GM23338 (cell line): ENCODE data around the gene NAALADL2. TPM values are rescaled to one million over a fixed set of nuclear protein-coding genes. Genes with fewer than 3 reads are reported as not detected.
"Not testable (repeated sequence)": the region's sequence is repeated elsewhere in the genome, so short reads cannot be mapped to it uniquely, and the experiment has no call there.

Source experiments
- ATAC-seq: fragments of 200-7000 bp; cut with Tn5 transposase; 3 replicates; pipeline ENCODE4 v1.9.1; 2020
- DNase-seq: peaks from one replicate; pipeline ENCODE4 v3.0.0-alpha.2; 2015; ENCODE audit warnings: low spot score
- H2AFZ ChIP-seq: fragments of 200-600 bp; sonication (generic); 2 replicates; pipeline ENCODE4 v1.8.0; 2016; ENCODE audit warnings: antibody characterized with exemption, mild to moderate bottlenecking, moderate library complexity
- H3F3A ChIP-seq: fragments of 200-600 bp; sonication (generic); replicated peaks from 2 replicates; pipeline ENCODE4 v1.8.0; 2017; ENCODE audit warnings: antibody characterized with exemption, mixed run types, low read depth
- H3K27ac ChIP-seq: fragments of 200-600 bp; sonication (generic); 2 replicates; pipeline ENCODE4 v1.6.1; 2016; ENCODE audit warnings: low read depth
- H3K27me3 ChIP-seq: fragments of 200-600 bp; sonication (generic); 2 replicates; pipeline ENCODE4 v1.8.0; 2016; ENCODE audit warnings: mild to moderate bottlenecking, mixed run types, moderate library complexity; ENCODE audit not compliant: insufficient read depth
- H3K36me3 ChIP-seq: fragments of 200-600 bp; sonication (generic); 2 replicates; pipeline ENCODE4 v1.8.0; 2016; ENCODE audit warnings: mild to moderate bottlenecking; ENCODE audit not compliant: insufficient read depth
- H3K4me1 ChIP-seq: fragments of 200-600 bp; sonication (generic); 2 replicates; pipeline ENCODE4 v1.8.0; 2016; ENCODE audit warnings: mild to moderate bottlenecking, moderate library complexity; ENCODE audit not compliant: insufficient read depth
- H3K4me2 ChIP-seq: fragments of 200-600 bp; sonication (generic); 2 replicates; pipeline ENCODE4 v1.7.1; 2017; ENCODE audit warnings: mixed run types
- H3K4me3 ChIP-seq: fragments of 200-600 bp; sonication (generic); 2 replicates; pipeline ENCODE4 v1.6.1; 2016; ENCODE audit warnings: mixed run types
- H3K79me2 ChIP-seq: fragments of 200-600 bp; sonication (generic); replicated peaks from 2 replicates; pipeline ENCODE4 v1.8.0; 2017; ENCODE audit warnings: mild to moderate bottlenecking; ENCODE audit not compliant: insufficient read depth
- H3K9me2 ChIP-seq: fragments of 200-600 bp; sonication (generic); 2 replicates; pipeline ENCODE4 v1.8.0; 2017; ENCODE audit not compliant: insufficient read depth
- H4K20me1 ChIP-seq: fragments of 200-600 bp; sonication (generic); replicated peaks from 2 replicates; pipeline ENCODE4 v1.8.0; 2017; ENCODE audit warnings: mild to moderate bottlenecking; ENCODE audit not compliant: insufficient read depth
- H3K27ac Mint-ChIP-seq: 2 replicates; pipeline ENCODE4 v1.8.0; 2020; ENCODE audit warnings: inconsistent platforms, mild to moderate bottlenecking, moderate library complexity, mixed read lengths
- H3K27me3 Mint-ChIP-seq: 3 replicates; pipeline ENCODE4 v1.8.0; 2022; ENCODE audit warnings: low read depth, mild to moderate bottlenecking, moderate library complexity, mixed read lengths, inconsistent platforms; ENCODE audit not compliant: insufficient read depth, poor library complexity
- H3K36me3 Mint-ChIP-seq: 3 replicates; pipeline ENCODE4 v1.8.0; 2021; ENCODE audit warnings: low read depth, mild to moderate bottlenecking, inconsistent platforms, moderate library complexity, mixed read lengths
- H3K4me1 Mint-ChIP-seq: 3 replicates; pipeline ENCODE4 v1.8.0; 2020; ENCODE audit warnings: mild to moderate bottlenecking, inconsistent platforms, mixed read lengths
- H3K4me3 Mint-ChIP-seq: 3 replicates; pipeline ENCODE4 v1.8.0; 2021; ENCODE audit warnings: moderate library complexity, mild to moderate bottlenecking, inconsistent platforms, mixed read lengths
- H3K9me3 Mint-ChIP-seq: 3 replicates; pipeline ENCODE4 v1.8.0; 2020; ENCODE audit warnings: moderate library complexity, mild to moderate bottlenecking, inconsistent platforms, mixed read lengths
- CTCF ChIP-seq, 2 experiments: fragments of 200-600 bp in 1 of 2; sonication (generic) in 1 of 2; conservative IDR thresholded peaks; 2 replicates each; pipeline versions ENCODE4 v1.5.1 to v1.6.1; 2016 to 2017; ENCODE audit warnings: antibody characterized with exemption in 2 of 2, low read depth in 2 of 2, mild to moderate bottlenecking in 2 of 2, moderate library complexity in 1 of 2
- EZH2phosphoT487 ChIP-seq: fragments of 200-600 bp; sonication (generic); IDR thresholded peaks from one replicate; pipeline ENCODE4 v1.8.1; 2018; ENCODE audit warnings: antibody characterized with exemption; ENCODE audit not compliant: unreplicated experiment
- JUNB ChIP-seq: IDR thresholded peaks from one replicate; pipeline ENCODE4 v1.6.1; 2016; ENCODE audit warnings: antibody characterized with exemption; ENCODE audit not compliant: unreplicated experiment
- NANOG ChIP-seq: IDR thresholded peaks from 2 replicates; pipeline ENCODE4 v1.6.1; 2016; ENCODE audit warnings: antibody characterized with exemption, borderline replicate concordance
- POLR2AphosphoS5 ChIP-seq: IDR thresholded peaks from 2 replicates; pipeline ENCODE4 v1.6.1; 2016; ENCODE audit warnings: antibody characterized with exemption, low read depth
- ZNF114 ChIP-seq: fragments of 250-450 bp; sonication (Bioruptor Pico); IDR thresholded peaks from 2 replicates; pipeline ENCODE4 v1.5.0; 2020; ENCODE audit warnings: mild to moderate bottlenecking, moderate library complexity
- ZNF331 ChIP-seq: fragments of 250-450 bp; sonication (Bioruptor Pico); IDR thresholded peaks from 2 replicates; pipeline ENCODE4 v1.5.0; 2020; ENCODE audit warnings: low read depth, mild to moderate bottlenecking, moderate library complexity
- polyA plus RNA-seq: library from polyadenylated mRNA; unstranded; fragments of >200 nt; fragmentation: Nextera tagmentation; extraction: Ambion mirVana; gene quantifications from 2 replicates; pipeline ENCODE4 v1.2.1, GENCODE V29; 2016
- total RNA-seq: library from RNA; depleted of rRNA; stranded (reverse); fragments of >200 nt; shearing (Covaris generic); gene quantifications from 2 replicates; pipeline ENCODE4 v1.2.3, GENCODE V29; 2014
- TF ChIP-seq, protein P1 (sequence below): IDR thresholded peaks from one replicate; pipeline ENCODE4 v1.6.1; 2018; ENCODE audit warnings: antibody characterized with exemption; ENCODE audit not compliant: unreplicated experiment

Gene NAALADL2
- total and polyA plus RNA-seq, 2 experiments from 2014 or later = 1.6 to 2.6 TPM

GRCh38 chr3:175528693-175529092 is 669.6 kb downstream of the NAALADL2 start:
- H3K27ac ChIP-seq, H3K79me2 ChIP-seq, DNase-seq, H3K27me3 Mint-ChIP-seq, H3K27me3 ChIP-seq, H3K4me3 Mint-ChIP-seq, H3K36me3 Mint-ChIP-seq, H4K20me1 ChIP-seq, H3K4me3 ChIP-seq, H3K36me3 ChIP-seq, ATAC-seq, H3K27ac Mint-ChIP-seq, H3K9me3 Mint-ChIP-seq, H2AFZ ChIP-seq, H3F3A ChIP-seq, H3K4me2 ChIP-seq: not testable (repeated sequence)
- H3K9me2 ChIP-seq = peaks cover 17% of the 10 kb centered on the region
- peaks cover 24% of the 10 kb centered on the region for H3K4me1 ChIP-seq
- H3K4me1 Mint-ChIP-seq = peaks cover 22% of the 10 kb centered on the region; the same call in 2 of the 3 replicates

DNA sequence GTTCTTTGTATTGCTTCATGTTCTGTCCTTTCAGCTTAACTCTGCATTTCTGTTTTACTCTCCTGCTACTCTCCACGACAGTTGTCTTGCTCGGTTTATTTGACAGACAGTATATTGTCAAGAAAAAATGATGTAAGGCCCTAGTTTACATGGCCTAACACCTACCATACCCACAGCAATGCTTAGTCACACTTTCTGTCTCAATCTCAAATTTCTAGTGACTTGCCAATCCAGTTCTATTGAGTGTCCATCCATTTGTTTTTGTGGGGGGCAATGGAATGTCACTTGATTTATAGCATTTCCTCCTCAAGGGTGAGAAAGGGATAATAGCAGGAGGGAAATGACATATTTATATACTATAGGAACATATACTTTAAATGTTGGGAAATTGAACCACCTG is 676.2 kb downstream of the NAALADL2 start:
- Histone ChIP-seq H3K4me2 (no peak overlapping the region), H3K9me2 (peaks cover 9% of the 10 kb centered on the region), H4K20me1 (no peaks in the 10 kb centered on the region), H3K27me3 (no peaks in the 10 kb centered on the region), H3K27ac (no peak overlapping the region), H3F3A (no peaks in the 10 kb centered on the region), H2AFZ (no peak overlapping the region; the same call in 1 of the 2 replicates), H3K4me1 (peaks cover 15% of the 10 kb centered on the region; the same call in 1 of the 2 replicates), H3K36me3 (no peaks in the 10 kb centered on the region), H3K79me2 (no peaks in the 10 kb centered on the region), H3K4me3 (no peak overlapping the region)
- Mint-ChIP-seq H3K9me3 (no peaks in the 10 kb centered on the region), H3K4me1 (peaks cover 12% of the 10 kb centered on the region), H3K36me3 (peaks cover 4% of the 10 kb centered on the region; the same call in 1 of the 3 replicates), H3K27ac (no peak overlapping the region), H3K4me3 (no peak overlapping the region), H3K27me3 (no peaks in the 10 kb centered on the region)
- TF ChIP-seq ZNF331 (CRISPR knock-in tag) = no peak
- TF ChIP-seq, protein P1, sequence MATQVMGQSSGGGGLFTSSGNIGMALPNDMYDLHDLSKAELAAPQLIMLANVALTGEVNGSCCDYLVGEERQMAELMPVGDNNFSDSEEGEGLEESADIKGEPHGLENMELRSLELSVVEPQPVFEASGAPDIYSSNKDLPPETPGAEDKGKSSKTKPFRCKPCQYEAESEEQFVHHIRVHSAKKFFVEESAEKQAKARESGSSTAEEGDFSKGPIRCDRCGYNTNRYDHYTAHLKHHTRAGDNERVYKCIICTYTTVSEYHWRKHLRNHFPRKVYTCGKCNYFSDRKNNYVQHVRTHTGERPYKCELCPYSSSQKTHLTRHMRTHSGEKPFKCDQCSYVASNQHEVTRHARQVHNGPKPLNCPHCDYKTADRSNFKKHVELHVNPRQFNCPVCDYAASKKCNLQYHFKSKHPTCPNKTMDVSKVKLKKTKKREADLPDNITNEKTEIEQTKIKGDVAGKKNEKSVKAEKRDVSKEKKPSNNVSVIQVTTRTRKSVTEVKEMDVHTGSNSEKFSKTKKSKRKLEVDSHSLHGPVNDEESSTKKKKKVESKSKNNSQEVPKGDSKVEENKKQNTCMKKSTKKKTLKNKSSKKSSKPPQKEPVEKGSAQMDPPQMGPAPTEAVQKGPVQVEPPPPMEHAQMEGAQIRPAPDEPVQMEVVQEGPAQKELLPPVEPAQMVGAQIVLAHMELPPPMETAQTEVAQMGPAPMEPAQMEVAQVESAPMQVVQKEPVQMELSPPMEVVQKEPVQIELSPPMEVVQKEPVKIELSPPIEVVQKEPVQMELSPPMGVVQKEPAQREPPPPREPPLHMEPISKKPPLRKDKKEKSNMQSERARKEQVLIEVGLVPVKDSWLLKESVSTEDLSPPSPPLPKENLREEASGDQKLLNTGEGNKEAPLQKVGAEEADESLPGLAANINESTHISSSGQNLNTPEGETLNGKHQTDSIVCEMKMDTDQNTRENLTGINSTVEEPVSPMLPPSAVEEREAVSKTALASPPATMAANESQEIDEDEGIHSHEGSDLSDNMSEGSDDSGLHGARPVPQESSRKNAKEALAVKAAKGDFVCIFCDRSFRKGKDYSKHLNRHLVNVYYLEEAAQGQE = no peak
- ATAC-seq (no peak), DNase-seq (no peak)

- no peak overlapping the region for H3K4me2 ChIP-seq
- no peak overlapping the region for H3K4me3 ChIP-seq
- H4K20me1 ChIP-seq = no peaks in the 10 kb centered on the region
- no peaks in the 10 kb centered on the region for H3K27me3 ChIP-seq
- no peaks in the 10 kb centered on the region for H3K36me3 ChIP-seq
- Mint-ChIP-seq H3K4me3 (no peak overlapping the region), H3K27ac (no peak overlapping the region), H3K4me1 (no peaks in the 10 kb centered on the region), H3K9me3 (peaks cover 8% of the 10 kb centered on the region; the same call in 2 of the 3 replicates), H3K36me3 (peaks cover 6% of the 10 kb centered on the region; the same call in 1 of the 3 replicates), H3K27me3 (no peaks in the 10 kb centered on the region)
- no peak for TF ChIP-seq NANOG
- no peak for TF ChIP-seq EZH2phosphoT487
- TF ChIP-seq CTCF (conservative IDR thresholded peaks at IDR 0.05; ENCODE audit: low read depth in 2 of 2) = no peak
- no peak for TF ChIP-seq ZNF331 (CRISPR knock-in tag)
- TF ChIP-seq POLR2AphosphoS5 = no peak
- TF ChIP-seq, protein P1 = no peak
- TF ChIP-seq ZNF114 (CRISPR knock-in tag) = no peak
- no peak for TF ChIP-seq JUNB
- H2AFZ ChIP-seq = no peak overlapping the region
- no peaks in the 10 kb centered on the region for H3F3A ChIP-seq
- ATAC-seq (no peak), DNase-seq (no peak)
- H3K79me2 ChIP-seq = no peaks in the 10 kb centered on the region
- H3K9me2 ChIP-seq = no peaks in the 10 kb centered on the region
- no peak overlapping the region for H3K27ac ChIP-seq
- H3K4me1 ChIP-seq = no peaks in the 10 kb centered on the region
Observed at GRCh38 chr3:175546115-175546514, 687.0 kb downstream of the NAALADL2 start.
